HG03520 (cell line): ENCODE data around the gene C11orf21.

Experiments
- ATAC-seq: cut with Tn5 transposase; IDR thresholded peaks from one replicate; pipeline ENCODE4 v1.9.1; 2021; ENCODE audit warnings: mild to moderate bottlenecking, moderate library complexity; ENCODE audit not compliant: unreplicated experiment

Gene C11orf21

GRCh38 chr11:2321311-2321683 lies 19.6 kb upstream of the C11orf21 start:
- no peak for ATAC-seq

- ATAC-seq = no peak
These were observed 19.0 kb upstream of the C11orf21 start for GRCh38 chr11:2320568-2321310.

GRCh38 chr11:2319791-2320472 lies 18.2 kb upstream of the C11orf21 start:
- ATAC-seq = no peak

GRCh38 chr11:2318707-2319106 lies 17.0 kb upstream of the C11orf21 start:
- ATAC-seq = no peak

GRCh38 chr11:2318123-2318522 lies 16.4 kb upstream of the C11orf21 start:
- ATAC-seq = no peak

- ATAC-seq = no peak
These were observed 15.8 kb upstream of the C11orf21 start for GRCh38 chr11:2317354-2318050.

- ATAC-seq = no peak
These were observed 15.2 kb upstream of the C11orf21 start for GRCh38 chr11:2316963-2317244.

GRCh38 chr11:2316169-2316962 lies 14.6 kb upstream of the C11orf21 start:
- ATAC-seq = no peak

GRCh38 chr11:2315395-2316168 lies 13.9 kb upstream of the C11orf21 start:
- ATAC-seq = no peak

- no peak for ATAC-seq
These were observed 13.0 kb upstream of the C11orf21 start for GRCh38 chr11:2314525-2315394.

GRCh38 chr11:2314136-2314524 lies 12.4 kb upstream of the C11orf21 start:
- no peak for ATAC-seq

GRCh38 chr11:2313051-2313951 lies 11.6 kb upstream of the C11orf21 start:
- no peak for ATAC-seq

- ATAC-seq = no peak
These were observed 10.7 kb upstream of the C11orf21 start for GRCh38 chr11:2312232-2313042.

- ATAC-seq = no peak
These were observed 9.8 kb upstream of the C11orf21 start for GRCh38 chr11:2311353-2312133.

- no peak for ATAC-seq
These were observed 9.2 kb upstream of the C11orf21 start for GRCh38 chr11:2310786-2311352.

GRCh38 chr11:2310073-2310785 lies 8.5 kb upstream of the C11orf21 start:
- no peak for ATAC-seq
